HepG2 (cell line): ENCODE results near the gene MBD5. TPM values are rescaled to one million over a fixed set of nuclear protein-coding genes. Genes with fewer than 3 reads are reported as not detected.

Experiments used
- AKNA ChIP-seq: sonication (generic); formaldehyde crosslinking; IDR thresholded peaks from 2 replicates; pipeline ENCODE4 v1.4.0; 2020; ENCODE audit warnings: missing genetic modification reagents, borderline replicate concordance
- ATF4 ChIP-seq, 2 experiments: fragments of 450-650 bp in 1 of 2; sonication (generic) in 1 of 2; formaldehyde crosslinking; IDR thresholded peaks; 2 replicates each; pipeline versions ENCODE4 v1.5.0 to v1.8.0; 2020 to 2022; ENCODE audit warnings: mild to moderate bottlenecking in 1 of 2, missing genetic modification reagents in 1 of 2
- BCL3 ChIP-seq: sonication (generic); formaldehyde crosslinking; IDR thresholded peaks from 2 replicates; pipeline ENCODE4 v1.5.1; 2020; ENCODE audit warnings: mild to moderate bottlenecking, missing genetic modification reagents, moderate library complexity
- ELK4 ChIP-seq: sonication (generic); formaldehyde crosslinking; IDR thresholded peaks from 2 replicates; pipeline ENCODE4 v1.9.0; 2021; ENCODE audit warnings: missing genetic modification reagents, borderline replicate concordance
- FOXJ3 ChIP-seq: sonication (generic); formaldehyde crosslinking; IDR thresholded peaks from 2 replicates; pipeline ENCODE4 v1.4.0; 2020; ENCODE audit warnings: missing genetic modification reagents, mild to moderate bottlenecking, borderline replicate concordance
- FOXP1 ChIP-seq, 2 experiments: fragments of 450-650 bp in 1 of 2; IDR thresholded peaks; 2 replicates each; pipeline ENCODE4 v1.6.1; 2017 to 2018; ENCODE audit warnings: antibody characterized with exemption in 1 of 2
- GABPB1 ChIP-seq: IDR thresholded peaks from 2 replicates; pipeline ENCODE4 v1.6.1; 2016; ENCODE audit warnings: mild to moderate bottlenecking, missing genetic modification reagents, moderate library complexity, missing compliant biosample characterization
- HNF1B ChIP-seq: sonication (generic); formaldehyde crosslinking; IDR thresholded peaks from 2 replicates; pipeline ENCODE4 v1.5.1; 2020; ENCODE audit warnings: mild to moderate bottlenecking, moderate library complexity, missing genetic modification reagents
- MTA1 ChIP-seq: sonication (generic); formaldehyde crosslinking; IDR thresholded peaks from 2 replicates; pipeline ENCODE4 v1.4.0; 2020; ENCODE audit warnings: missing genetic modification reagents, mild to moderate bottlenecking, borderline replicate concordance
- NFE2L1 ChIP-seq: sonication (generic); formaldehyde crosslinking; IDR thresholded peaks from 2 replicates; pipeline ENCODE4 v1.4.0; 2020; ENCODE audit warnings: missing genetic modification reagents, mild to moderate bottlenecking, borderline replicate concordance
- SMARCC2 ChIP-seq: fragments of 450-650 bp; IDR thresholded peaks from 2 replicates; pipeline ENCODE4 v1.6.1; 2017; ENCODE audit warnings: antibody characterized with exemption, mild to moderate bottlenecking
- TAF15 ChIP-seq: fragments of 200-400 bp; formaldehyde crosslinking; IDR thresholded peaks from one replicate; pipeline ENCODE4 v1.6.1; 2018; ENCODE audit warnings: mild to moderate bottlenecking, low read depth, low read length; ENCODE audit not compliant: poor library complexity, severe bottlenecking
- ZNF441 ChIP-seq: sonication (generic); formaldehyde crosslinking; IDR thresholded peaks from 2 replicates; pipeline ENCODE4 v1.7.0; 2021; ENCODE audit warnings: missing genetic modification reagents, borderline replicate concordance
- ZNF770 ChIP-seq: sonication (generic); formaldehyde crosslinking; IDR thresholded peaks from 2 replicates; pipeline ENCODE4 v1.5.0; 2020; ENCODE audit warnings: mild to moderate bottlenecking, missing genetic modification reagents
- ZSCAN20 ChIP-seq: sonication (generic); formaldehyde crosslinking; IDR thresholded peaks from 2 replicates; pipeline ENCODE4 v1.4.0; 2020; ENCODE audit warnings: missing genetic modification reagents, mild to moderate bottlenecking, borderline replicate concordance
- polyA plus RNA-seq, 8 experiments: library from polyadenylated mRNA; depleted of rRNA in 3 of 8; stranded (reverse) in 7 of 8; unstranded in 1 of 8; fragments of >200 nt; fragmentation: Illumina TruSeq in 4 of 8; extraction: Trizol in 4 of 8; gene quantifications; 2 replicates each; pipeline versions ENCODE4 v1.2.1 to v1.2.3, GENCODE V29; 2011 to 2016; ENCODE audit warnings: low read depth in 4 of 8, missing spikeins in 1 of 8, mixed read lengths in 1 of 8; ENCODE audit not compliant: insufficient read depth in 1 of 8
- total RNA-seq, 5 experiments: library from RNA; depleted of rRNA; stranded (reverse); fragments of >200 nt; fragmentation: Illumina TruSeq; extraction: Trizol; gene quantifications; 2 replicates each; pipeline ENCODE4 v1.2.3, GENCODE V29; 2016; ENCODE audit warnings: low read depth in 1 of 5

MBD5 gene
- total and polyA plus RNA-seq, 2 of the 13 experiments (the other 11 are each of a cell fraction or from before 2014, with no cell fraction given), result 13.5 to 26.4 TPM

GRCh38 chr2:148509288-148509902, 488.5 kb downstream of the MBD5 start (continued):
- TF ChIP-seq BCL3 (CRISPR knock-in tag) (peak; percentile 70), ZNF770 (CRISPR knock-in tag) (no peak), NFE2L1 (no peak), ELK4 (CRISPR knock-in tag) (no peak), TAF15 (no peak), HNF1B (CRISPR knock-in tag) (peak; percentile 87; the same call in 1 of the 2 replicates), ZNF441 (CRISPR knock-in tag) (no peak), SMARCC2 (no peak), GABPB1 (CRISPR knock-in tag) (peak; percentile 70), AKNA (CRISPR knock-in tag) (no peak), MTA1 (CRISPR knock-in tag) (peak; percentile 53; the same call in 1 of the 2 replicates), FOXP1 (IDR thresholded peaks at IDR 0.05) (no peak), FOXP1 (CRISPR knock-in tag; IDR thresholded peaks at IDR 0.05) (no peak), ZSCAN20 (no peak), FOXJ3 (CRISPR knock-in tag) (peak; percentile 83; the same call in 1 of the 2 replicates), ATF4 (CRISPR knock-in tag; IDR thresholded peaks at IDR 0.05) (no peak)
